ENCODE data around the gene PQBP1. TPM values are rescaled to one million over a fixed set of nuclear protein-coding genes. Genes with fewer than 3 reads are reported as not detected.

PQBP1 gene
- total and polyA plus RNA-seq, 4 donors: 33.2 to 146 (median 74.0) TPM

DNA sequence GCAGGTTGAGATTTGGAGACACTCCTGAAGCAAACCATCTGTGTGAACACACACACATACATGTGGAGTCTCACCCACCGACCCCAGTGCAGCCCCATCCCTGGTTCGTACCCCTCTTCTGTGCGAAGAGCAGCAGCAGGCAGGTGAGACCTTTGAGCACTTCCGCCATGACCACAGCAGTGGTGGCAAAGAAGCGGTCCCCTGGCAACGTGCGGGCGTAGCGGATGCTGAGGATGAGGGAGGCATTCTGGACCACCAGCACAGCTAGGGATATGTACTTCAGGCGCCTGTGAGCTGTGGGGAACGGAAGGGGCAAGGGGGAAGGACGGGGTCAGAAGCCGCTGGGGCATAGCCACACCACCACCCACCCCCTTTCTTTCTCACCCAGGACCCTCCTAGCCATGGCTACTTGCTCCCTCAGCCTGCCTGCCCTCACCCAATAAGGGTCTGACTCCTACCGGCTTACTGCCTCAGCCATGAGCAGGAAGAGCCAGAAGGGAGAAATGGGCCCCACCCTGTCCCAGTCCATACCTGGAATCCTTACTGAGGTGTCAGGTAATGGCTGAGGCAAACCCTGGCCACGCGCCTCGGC, 12.1 kb downstream of the PQBP1 start:
- Histone ChIP-seq H3K36me3 (ENCODE audit: control insufficient read depth in 4 of 4, insufficient read depth in 4 of 4, low read length in 4 of 4) (peaks cover 0 to 12% (median 1%) of the 10 kb centered on the region in 4 donors), H3K4me3 (no peak overlapping the region), H3K9me3 (ENCODE audit: control insufficient read depth in 4 of 4, insufficient read depth in 3 of 4, low read length in 3 of 4) (peaks cover 0 to 4% (median 0%) of the 10 kb centered on the region in 4 donors), H3K27me3 (ENCODE audit: control insufficient read depth in 3 of 3, insufficient read depth in 3 of 3, low read length in 2 of 3) (no peaks in the 10 kb centered on the region), H3K27ac (ENCODE audit: low read depth in 1 of 2, low read length in 1 of 2) (no peak overlapping the region), H3K9ac (ENCODE audit: insufficient read depth in 1 of 2, low read length in 2 of 2) (no peak overlapping the region), H3K4me1 (ENCODE audit: control insufficient read depth in 5 of 5, insufficient read depth in 5 of 5, low read length in 5 of 5) (peaks cover 0 to 8% (median 5%) of the 10 kb centered on the region in 5 donors)
- TF ChIP-seq, protein P1, sequence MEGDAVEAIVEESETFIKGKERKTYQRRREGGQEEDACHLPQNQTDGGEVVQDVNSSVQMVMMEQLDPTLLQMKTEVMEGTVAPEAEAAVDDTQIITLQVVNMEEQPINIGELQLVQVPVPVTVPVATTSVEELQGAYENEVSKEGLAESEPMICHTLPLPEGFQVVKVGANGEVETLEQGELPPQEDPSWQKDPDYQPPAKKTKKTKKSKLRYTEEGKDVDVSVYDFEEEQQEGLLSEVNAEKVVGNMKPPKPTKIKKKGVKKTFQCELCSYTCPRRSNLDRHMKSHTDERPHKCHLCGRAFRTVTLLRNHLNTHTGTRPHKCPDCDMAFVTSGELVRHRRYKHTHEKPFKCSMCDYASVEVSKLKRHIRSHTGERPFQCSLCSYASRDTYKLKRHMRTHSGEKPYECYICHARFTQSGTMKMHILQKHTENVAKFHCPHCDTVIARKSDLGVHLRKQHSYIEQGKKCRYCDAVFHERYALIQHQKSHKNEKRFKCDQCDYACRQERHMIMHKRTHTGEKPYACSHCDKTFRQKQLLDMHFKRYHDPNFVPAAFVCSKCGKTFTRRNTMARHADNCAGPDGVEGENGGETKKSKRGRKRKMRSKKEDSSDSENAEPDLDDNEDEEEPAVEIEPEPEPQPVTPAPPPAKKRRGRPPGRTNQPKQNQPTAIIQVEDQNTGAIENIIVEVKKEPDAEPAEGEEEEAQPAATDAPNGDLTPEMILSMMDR (IDR thresholded peaks at IDR 0.05; ENCODE audit: control extremely low read depth, extremely low read depth): no peak
- WGBS, 2 donors: 90 to 91% methylated on average over 8 to 17 of the region's 17 CpGs
- DNase-seq (no peak), ATAC-seq (ENCODE audit: insufficient read depth, low FRiP score) (no peak)

DNA sequence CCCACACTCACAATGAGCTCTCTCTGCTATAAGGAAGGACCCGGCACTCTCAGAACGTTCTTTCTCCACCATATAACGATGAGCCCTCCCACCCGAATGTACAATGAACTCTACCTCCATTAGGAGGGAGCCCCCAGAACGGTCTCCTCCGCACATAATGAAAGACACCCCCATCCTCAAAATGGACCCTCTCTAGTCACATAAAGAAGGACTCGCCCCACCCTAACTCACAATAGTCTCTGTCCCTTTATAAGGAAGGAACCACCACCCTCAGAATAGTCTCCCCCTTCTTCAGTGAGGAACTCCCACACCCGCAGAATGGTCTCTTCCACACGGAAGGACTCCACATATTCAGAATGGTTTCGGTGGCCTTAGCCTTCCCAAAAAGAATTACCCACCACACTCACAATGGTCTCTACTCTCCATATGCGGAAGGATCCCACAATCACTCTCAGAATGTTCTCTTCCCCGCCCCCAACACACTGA, 13.2 kb downstream of the PQBP1 start:
- no peaks in the 10 kb centered on the region for H3K27me3 ChIP-seq (ENCODE audit: control insufficient read depth in 3 of 3, insufficient read depth in 3 of 3, low read length in 2 of 3)
- WGBS, 2 donors: 1 to 24% methylated on average over 10 to 12 of the region's 12 CpGs
- H3K9ac ChIP-seq (ENCODE audit: insufficient read depth in 1 of 2, low read length in 2 of 2): peak overlapping the region in 1 of 2 donors; percentile 41
- H3K9me3 ChIP-seq (ENCODE audit: control insufficient read depth in 4 of 4, insufficient read depth in 3 of 4, low read length in 3 of 4): peaks cover 0 to 4% (median 0%) of the 10 kb centered on the region in 4 donors
- H3K36me3 ChIP-seq (ENCODE audit: control insufficient read depth in 4 of 4, insufficient read depth in 4 of 4, low read length in 4 of 4): peaks cover 0 to 7% (median 1%) of the 10 kb centered on the region in 4 donors
- TF ChIP-seq, protein P1 (IDR thresholded peaks at IDR 0.05; ENCODE audit: control extremely low read depth, extremely low read depth): no peak
- H3K4me3 ChIP-seq: peak overlapping the region; percentile 62
- DNase-seq: no peak
- H3K4me1 ChIP-seq (ENCODE audit: control insufficient read depth in 5 of 5, insufficient read depth in 5 of 5, low read length in 5 of 5): peaks cover 0 to 8% (median 5%) of the 10 kb centered on the region in 5 donors
- no peak for ATAC-seq (ENCODE audit: insufficient read depth, low FRiP score)
- peak overlapping the region; percentile 76 to 81 for H3K27ac ChIP-seq (ENCODE audit: low read depth in 1 of 2, low read length in 1 of 2)

DNA sequence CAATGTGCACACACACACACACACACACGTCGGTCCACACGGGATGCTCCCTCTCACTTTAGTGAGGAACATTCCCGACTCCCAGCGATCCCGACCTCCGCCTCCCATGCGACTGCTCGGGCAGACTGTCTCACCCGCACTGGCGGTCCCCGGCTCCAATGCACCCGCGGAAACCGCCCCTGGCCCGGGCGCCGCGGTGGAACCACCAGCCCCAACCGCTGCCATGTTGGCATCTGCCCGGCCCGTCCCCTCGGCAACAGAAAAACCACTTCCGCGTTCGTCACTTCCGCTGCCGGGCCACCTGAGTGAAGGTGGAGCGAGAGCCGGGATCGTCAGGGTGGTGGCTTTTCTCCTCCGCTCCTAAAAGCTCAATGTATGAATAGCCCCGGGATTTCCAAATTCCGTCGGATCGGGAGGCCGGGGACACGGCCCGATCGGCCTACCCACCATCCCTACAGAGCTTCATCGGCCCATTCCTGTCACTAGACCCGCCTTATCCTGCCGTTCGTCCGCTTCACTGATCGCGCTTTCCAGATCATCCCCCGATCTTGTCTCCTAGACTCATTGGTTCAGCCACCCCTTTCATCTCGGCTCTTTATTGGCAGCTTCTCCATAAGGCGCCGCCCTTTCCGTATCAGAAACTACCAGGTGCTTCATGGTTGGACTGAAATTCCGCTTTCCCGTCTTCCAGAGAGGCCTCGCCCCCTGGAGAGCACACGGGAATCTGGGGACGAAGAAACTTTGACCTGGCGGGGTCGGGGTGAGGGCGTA, 13.9 kb downstream of the PQBP1 start, which contains the start of gene SLC35A2:
Gene SLC35A2 (minus strand): TSS at position 235 of the 771 bp plus-strand sequence. CDS start 10 bp downstream, at position 225.
- WGBS, 2 donors: 0 to 32% methylated on average over 43 to 60 of the region's 60 CpGs
- TF ChIP-seq, protein P1 (IDR thresholded peaks at IDR 0.05; ENCODE audit: control extremely low read depth, extremely low read depth): no peak
- DNase-seq: peak; percentile 76 to 80 (median 77)
- Histone ChIP-seq H3K36me3 (ENCODE audit: control insufficient read depth in 4 of 4, insufficient read depth in 4 of 4, low read length in 4 of 4) (peaks cover 0 to 5% (median 0%) of the 10 kb centered on the region in 4 donors), H3K9ac (ENCODE audit: insufficient read depth in 1 of 2, low read length in 2 of 2) (peak within 1 kb of the TSS; percentile 43 to 71), H3K27ac (ENCODE audit: low read depth in 1 of 2, low read length in 1 of 2) (peak within 1 kb of the TSS; percentile 76 to 81), H3K9me3 (ENCODE audit: control insufficient read depth in 4 of 4, insufficient read depth in 3 of 4, low read length in 3 of 4) (peaks cover 0 to 4% (median 0%) of the 10 kb centered on the region in 4 donors), H3K4me1 (ENCODE audit: control insufficient read depth in 5 of 5, insufficient read depth in 5 of 5, low read length in 5 of 5) (peaks cover 0 to 8% (median 5%) of the 10 kb centered on the region in 5 donors), H3K4me3 (peak within 1 kb of the TSS; percentile 62), H3K27me3 (ENCODE audit: control insufficient read depth in 3 of 3, insufficient read depth in 3 of 3, low read length in 2 of 3) (no peaks in the 10 kb centered on the region)
- peak; percentile 80 for ATAC-seq (ENCODE audit: insufficient read depth, low FRiP score)
